ENCODE results near the gene KIAA1191. TPM values are rescaled to one million over a fixed set of nuclear protein-coding genes. Genes with fewer than 3 reads are reported as not detected.

Gene KIAA1191
- total and polyA plus RNA-seq, 2 of the 8 experiments (the other 6 are each of a cell fraction or from before 2014, with no cell fraction given): 86.4 to 88.0 TPM

GRCh38 chr5:176361437-176362232 is at the start of gene KIAA1191 (continued):
- no peak for TF ChIP-seq CHD7 (IDR thresholded peaks at IDR 0.05; ENCODE audit: insufficient replicate concordance, low read length)
- TF ChIP-seq MAFK (IDR thresholded peaks at IDR 0.05; ENCODE audit: low read depth, low read length): no peak
- no peak for TF ChIP-seq NANOG (IDR thresholded peaks at IDR 0.05; ENCODE audit: insufficient read depth, low read depth, low read length, poor library complexity, severe bottlenecking)
- 0 out of 4 replicates have a peak, but pooled peaks of 1 of the 2 experiments have one; percentile 61 for TF ChIP-seq HDAC2 (IDR thresholded peaks at IDR 0.05; ENCODE audit: borderline replicate concordance in 1 of 2, low read depth in 2 of 2, low read length in 2 of 2)
- TF ChIP-seq CREB1 (IDR thresholded peaks at IDR 0.05): no peak
- TF ChIP-seq KDM5A (IDR thresholded peaks at IDR 0.05; ENCODE audit: low read length): no peak
